ENCODE measurements around the gene SGCE. TPM values are rescaled to one million over a fixed set of nuclear protein-coding genes. Genes with fewer than 3 reads are reported as not detected.

Gene SGCE
- total and polyA plus RNA-seq, 9 of the 15 experiments (the other 6 are each of a cell fraction or from before 2014, with no cell fraction given) = 0.09 to 0.46 (median 0.28) TPM; not detected in 5

- no TSS peak for BruUV-seq (replicated peaks)
- Histone ChIP-seq H3K36me3 (ENCODE audit: control insufficient read depth, insufficient read depth, low read length) (no peaks in the 10 kb centered on the region), H4K20me1 (replicated peaks; ENCODE audit: control insufficient read depth, insufficient read depth, low read length) (no peaks in the 10 kb centered on the region), H3K9me3 (replicated peaks; ENCODE audit: control insufficient read depth, insufficient read depth, low read depth, low read length) (no peaks in the 10 kb centered on the region), H3K27ac (ENCODE audit: extremely low read depth, low read depth, low read length) (no peak overlapping the region), H3K27me3 (ENCODE audit: control insufficient read depth in 2 of 2, insufficient read depth in 2 of 2, low read length in 2 of 2) (no peaks in the 10 kb centered on the region), H3K9ac (ENCODE audit: insufficient read depth in 1 of 2, low read depth in 2 of 2, low read length in 2 of 2) (no peak overlapping the region), H3K4me3 (no peak overlapping the region), H2AFZ (ENCODE audit: low read depth, low read length) (no peak overlapping the region), H3K4me2 (ENCODE audit: insufficient read depth, low read length) (no peak overlapping the region), H3K9me1 (ENCODE audit: control insufficient read depth, insufficient read depth, low read length) (no peaks in the 10 kb centered on the region), H3K79me2 (ENCODE audit: control insufficient read depth, insufficient read depth, low read length) (no peaks in the 10 kb centered on the region), H3K4me1 (replicated peaks in 1 of 2; ENCODE audit: control insufficient read depth in 2 of 2, insufficient read depth in 2 of 2, low read length in 2 of 2) (no peaks in the 10 kb centered on the region)
- ChIA-PET POLR2A (interaction anchor here (0.9 kb wide), 1 partner anchor 10 kb away, joined by 3 read pairs; no protein-coding TSS in a partner anchor), CTCF (ENCODE audit: low intra/inter-chr PET ratio) (no interaction called here)
- DNase-seq (ENCODE audit: extremely low read depth in 1 of 4, low spot score in 3 of 4) (no peak), FAIRE-seq (no peak), ATAC-seq (no peak)
- TF ChIP-seq CHD1 (IDR thresholded peaks at IDR 0.05; ENCODE audit: low read length) (no peak), KDM1A (IDR thresholded peaks at IDR 0.05) (no peak)
- WGBS (ENCODE audit: insufficient coverage, low coverage, missing lambda C conversion rate) = 22% methylated on average over 2 of the region's 2 CpGs
- in situ Hi-C loops (cut with MboI) (no loop called here), intact Hi-C loops (cut with micrococcal nuclease) (no loop called here)
Observed at GRCh38 chr7:94556028-94556427, 99.9 kb downstream of the SGCE start.

GRCh38 chr7:94547126-94547525 lies 108.8 kb downstream of the SGCE start:
- ChIA-PET POLR2A (interaction anchor here (0.7 to 1.1 kb wide), 2 partner anchors 9 to 512 kb away, joined by 3 read pairs; no protein-coding TSS in a partner anchor), CTCF (ENCODE audit: low intra/inter-chr PET ratio) (no interaction called here)
- FAIRE-seq = peak; percentile 42
- Histone ChIP-seq H3K4me1 (replicated peaks in 1 of 2; ENCODE audit: control insufficient read depth in 2 of 2, insufficient read depth in 2 of 2, low read length in 2 of 2) (no peaks in the 10 kb centered on the region), H3K79me2 (ENCODE audit: control insufficient read depth, insufficient read depth, low read length) (no peaks in the 10 kb centered on the region), H3K9me1 (ENCODE audit: control insufficient read depth, insufficient read depth, low read length) (no peaks in the 10 kb centered on the region), H3K9me3 (replicated peaks; ENCODE audit: control insufficient read depth, insufficient read depth, low read depth, low read length) (no peaks in the 10 kb centered on the region), H3K36me3 (ENCODE audit: control insufficient read depth, insufficient read depth, low read length) (no peaks in the 10 kb centered on the region), H3K9ac (ENCODE audit: insufficient read depth in 1 of 2, low read depth in 2 of 2, low read length in 2 of 2) (no peak overlapping the region), H3K4me2 (ENCODE audit: insufficient read depth, low read length) (no peak overlapping the region), H3K27me3 (ENCODE audit: control insufficient read depth in 2 of 2, insufficient read depth in 2 of 2, low read length in 2 of 2) (no peaks in the 10 kb centered on the region), H3K27ac (ENCODE audit: extremely low read depth, low read depth, low read length) (no peak overlapping the region), H3K4me3 (no peak overlapping the region), H2AFZ (ENCODE audit: low read depth, low read length) (no peak overlapping the region), H4K20me1 (replicated peaks; ENCODE audit: control insufficient read depth, insufficient read depth, low read length) (no peaks in the 10 kb centered on the region)
- no peak for DNase-seq (ENCODE audit: extremely low read depth in 1 of 4, low spot score in 3 of 4)
- 21% methylated on average over 1 of the region's 1 CpG for WGBS (ENCODE audit: insufficient coverage, low coverage, missing lambda C conversion rate)
- BruUV-seq (replicated peaks) = no TSS peak
- no peak for ATAC-seq
- intact Hi-C loops (cut with micrococcal nuclease) (no loop called here), in situ Hi-C loops (cut with MboI) (no loop called here)
- TF ChIP-seq ZNF41 (CRISPR knock-in tag; conservative IDR thresholded peaks at IDR 0.05) = no peak
- no peak for TF ChIP-seq POLR2G (IDR thresholded peaks at IDR 0.05; ENCODE audit: low read depth, low read length)
- no peak for TF ChIP-seq MYNN (IDR thresholded peaks at IDR 0.05)
- TF ChIP-seq MYNN (CRISPR knock-in tag; IDR thresholded peaks at IDR 0.05) = no peak
- no peak for TF ChIP-seq ZNF384 (IDR thresholded peaks at IDR 0.05; ENCODE audit: low read depth, low read length)
- TF ChIP-seq HES1 (IDR thresholded peaks at IDR 0.05; ENCODE audit: low read depth) = no peak
- no peak for TF ChIP-seq DDX20 (tag; IDR thresholded peaks at IDR 0.05; ENCODE audit: low read depth)
- no peak for TF ChIP-seq SUPT5H (IDR thresholded peaks at IDR 0.05)
- TF ChIP-seq IFI16 (CRISPR knock-in tag; IDR thresholded peaks at IDR 0.05) = no peak
- TF ChIP-seq HEY1 (CRISPR knock-in tag; IDR thresholded peaks at IDR 0.05; ENCODE audit: borderline replicate concordance) = no peak
